MV-4-11 (cell line): ENCODE data around the gene ZNF823.
"Not testable (repeated sequence)": the region's sequence is repeated elsewhere in the genome, so short reads cannot be mapped to it uniquely, and the experiment has no call there.

Source experiments
- DNase-seq: peaks from one replicate; lab custom pipeline; 2025; lab: John Stamatoyannopoulos, UW

The ZNF823 gene

GRCh38 chr19:11738746-11739620, at the start of gene ZNF823:
ZNF823 (minus strand) TSS chr19:11738946; CDS start chr19:11738819, 127 bp downstream.
- DNase-seq, result peak; percentile 98

- no peak for DNase-seq
These were observed 48.8 kb upstream of the ZNF823 start for GRCh38 chr19:11787536-11787935.

- DNase-seq, result no peak
These were observed 45.6 kb upstream of the ZNF823 start for GRCh38 chr19:11784356-11784755.

- no peak for DNase-seq
These were observed 45.0 kb upstream of the ZNF823 start for GRCh38 chr19:11783767-11784166.

GRCh38 chr19:11781295-11782057, 42.7 kb upstream of the ZNF823 start:
- no peak for DNase-seq

- DNase-seq, result no peak
These were observed 41.8 kb upstream of the ZNF823 start for GRCh38 chr19:11780431-11781020.

GRCh38 chr19:11776669-11777068, 37.9 kb upstream of the ZNF823 start:
- DNase-seq, result not testable (repeated sequence)

- DNase-seq, result not testable (repeated sequence)
These were observed 32.8 kb upstream of the ZNF823 start for GRCh38 chr19:11771520-11771919.

- DNase-seq, result peak; percentile 44
These were observed 31.2 kb upstream of the ZNF823 start for GRCh38 chr19:11769995-11770394.

GRCh38 chr19:11767633-11768133, 28.9 kb upstream of the ZNF823 start:
- no peak for DNase-seq

- DNase-seq, result no peak
These were observed 28.1 kb upstream of the ZNF823 start, which contains the start of gene ZNF441 for GRCh38 chr19:11766597-11767591. ZNF441 (plus strand) TSS chr19:11767000; CDS start chr19:11767194, 194 bp downstream.

- DNase-seq, result no peak
These were observed 24.9 kb upstream of the ZNF823 start for GRCh38 chr19:11763611-11764010.

GRCh38 chr19:11763117-11763516, 24.4 kb upstream of the ZNF823 start:
- no peak for DNase-seq

GRCh38 chr19:11759805-11760204, 21.1 kb upstream of the ZNF823 start:
- DNase-seq, result no peak

- no peak for DNase-seq
These were observed 18.2 kb upstream of the ZNF823 start for GRCh38 chr19:11756965-11757364.

- DNase-seq, result no peak
These were observed 15.9 kb upstream of the ZNF823 start for GRCh38 chr19:11754663-11755062.

- DNase-seq, result no peak
These were observed 13.5 kb upstream of the ZNF823 start for GRCh38 chr19:11752244-11752736.

GRCh38 chr19:11749751-11750150, 11.0 kb upstream of the ZNF823 start:
- no peak for DNase-seq

GRCh38 chr19:11747277-11747676, 8.5 kb upstream of the ZNF823 start:
- no peak for DNase-seq

- DNase-seq, result no peak
These were observed 7.1 kb upstream of the ZNF823 start for GRCh38 chr19:11745869-11746268.
